Stimulated activated effector memory CD8-positive, alpha-beta T cell treated with anti-CD3 and anti-CD28 coated beads, Interleukin-12 subunit alpha, Interleukin-12 subunit beta, amount 100 ng/mL, for 72 hours (primary cell): ENCODE data around the gene LUZP1.

Source experiments
- ATAC-seq: fragments of 150-1000 bp; cut with Tn5 transposase; 2 replicates; pipeline ENCODE4 v1.10.0; 2021
- DNase-seq, 2 donors: peaks; one replicate each; pipeline ENCODE4 v3.0.0; 2021 to 2022; ENCODE audit warnings: low spot score in 2 of 2
- H3K27ac Mint-ChIP-seq: one replicate; pipeline ENCODE4 v1.8.0; 2022; ENCODE audit warnings: mild to moderate bottlenecking, mixed read lengths
- H3K36me3 Mint-ChIP-seq: one replicate; pipeline ENCODE4 v1.8.0; 2022; ENCODE audit warnings: mild to moderate bottlenecking, mixed read lengths
- H3K4me1 Mint-ChIP-seq: one replicate; pipeline ENCODE4 v1.8.0; 2022; ENCODE audit warnings: mixed read lengths
- H3K4me3 Mint-ChIP-seq: one replicate; pipeline ENCODE4 v1.8.0; 2022; ENCODE audit warnings: mild to moderate bottlenecking, mixed read lengths
- H3K9me3 Mint-ChIP-seq: one replicate; pipeline ENCODE4 v1.8.0; 2022; ENCODE audit warnings: mixed read lengths

The LUZP1 gene

DNA sequence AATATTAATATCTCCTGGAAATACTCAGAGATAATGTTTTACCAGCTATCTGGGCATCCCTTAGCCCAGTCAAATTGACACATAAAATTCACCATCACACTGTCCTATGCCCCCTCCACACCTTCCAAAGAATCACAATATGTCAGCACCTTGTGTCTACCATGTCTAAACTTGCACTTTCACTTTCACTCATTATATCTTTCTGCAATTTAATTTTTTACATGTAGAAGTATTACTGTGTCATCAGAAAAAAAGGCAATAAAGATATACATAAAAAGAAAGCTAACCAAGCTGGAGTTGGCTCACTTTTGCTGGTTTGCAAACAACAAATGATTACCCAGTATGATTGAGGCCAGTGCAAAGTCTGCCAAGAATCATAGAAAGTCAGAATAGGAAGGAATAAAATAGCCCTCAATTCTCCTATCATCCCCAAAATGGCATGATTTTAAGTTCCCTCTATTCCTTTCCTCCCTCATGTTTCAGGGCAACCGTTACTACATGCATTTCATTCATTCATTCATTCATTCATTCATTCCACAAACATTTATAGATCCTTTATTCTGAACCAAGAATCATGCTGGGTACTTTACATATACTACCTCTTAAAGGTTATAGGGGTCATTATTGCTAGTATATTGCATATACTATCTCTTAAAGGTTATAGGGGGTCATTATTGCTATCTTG is 5.9 kb upstream of the LUZP1 start:
- Mint-ChIP-seq H3K4me3 (no peak overlapping the region), H3K27ac (no peak overlapping the region), H3K4me1 (peaks cover 11% of the 10 kb centered on the region), H3K36me3 (no peaks in the 10 kb centered on the region), H3K9me3 (no peaks in the 10 kb centered on the region)
- DNase-seq (no peak), ATAC-seq (no peak)

DNA sequence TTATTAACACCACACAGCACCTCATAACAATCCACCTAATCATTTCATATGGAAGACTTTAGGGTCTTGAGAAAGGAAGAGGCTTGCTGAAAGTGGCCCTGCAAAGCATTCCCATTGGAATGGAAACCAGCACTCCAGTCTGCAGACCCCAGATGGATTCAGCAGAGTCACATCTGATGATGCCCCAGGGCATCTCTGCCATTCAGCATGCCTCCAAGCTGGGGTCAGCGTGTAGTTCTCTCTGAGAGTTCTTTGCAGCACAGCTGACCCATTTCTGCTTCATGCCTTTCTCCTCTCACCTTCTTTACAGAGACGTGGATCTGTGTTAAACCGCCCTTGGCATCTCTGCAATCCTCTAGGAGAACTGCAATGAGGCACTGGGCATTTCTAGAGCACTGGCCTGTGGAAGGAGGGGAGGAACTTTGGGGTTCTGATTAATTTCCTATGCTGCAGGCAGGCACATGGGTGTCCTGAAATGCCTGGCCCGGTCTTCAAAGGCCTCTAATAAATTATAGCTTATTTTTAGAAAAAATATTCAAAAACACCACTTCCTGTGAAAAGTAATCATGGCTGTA is 2.6 kb upstream of the LUZP1 start:
- no peak for DNase-seq
- H3K27ac Mint-ChIP-seq = no peak overlapping the region
- peaks cover 5% of the 10 kb centered on the region for H3K36me3 Mint-ChIP-seq
- ATAC-seq = no peak
- H3K4me3 Mint-ChIP-seq = no peak overlapping the region
- peaks cover 27% of the 10 kb centered on the region for H3K4me1 Mint-ChIP-seq
- no peaks in the 10 kb centered on the region for H3K9me3 Mint-ChIP-seq

DNA sequence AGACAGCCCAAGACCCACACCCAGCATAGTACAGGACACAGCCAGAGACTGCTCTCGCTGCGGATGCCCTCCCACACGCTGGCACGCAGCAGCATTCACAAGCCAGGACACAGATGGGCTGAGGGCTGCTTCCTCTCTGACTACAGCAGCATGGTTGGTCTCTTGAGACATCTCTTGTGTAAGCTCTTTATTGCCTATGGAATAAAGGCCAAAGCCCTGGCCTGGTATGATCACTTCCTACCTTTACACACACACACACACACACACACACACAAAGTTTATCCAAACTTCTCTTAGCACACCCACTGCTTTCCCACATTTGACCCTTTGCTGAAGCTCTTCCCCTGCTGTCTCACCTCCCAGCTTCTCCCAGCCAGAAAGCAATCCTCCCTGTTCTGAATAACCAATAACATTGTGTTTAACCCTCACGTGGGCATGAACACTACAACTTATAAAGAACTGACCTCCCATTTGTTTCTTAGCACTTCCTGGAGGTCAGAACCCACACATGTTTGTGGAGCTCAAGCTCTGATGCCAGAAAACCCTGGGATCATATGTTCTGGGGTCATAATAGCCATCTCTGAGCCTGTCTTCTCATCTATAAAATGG is 1.2 kb upstream of the LUZP1 start:
- Mint-ChIP-seq H3K36me3 (peaks cover 5% of the 10 kb centered on the region), H3K9me3 (no peaks in the 10 kb centered on the region), H3K4me3 (peak overlapping the region; percentile 94), H3K4me1 (peaks cover 39% of the 10 kb centered on the region), H3K27ac (peak overlapping the region; percentile 52)
- ATAC-seq (no peak), DNase-seq (no peak)

DNA sequence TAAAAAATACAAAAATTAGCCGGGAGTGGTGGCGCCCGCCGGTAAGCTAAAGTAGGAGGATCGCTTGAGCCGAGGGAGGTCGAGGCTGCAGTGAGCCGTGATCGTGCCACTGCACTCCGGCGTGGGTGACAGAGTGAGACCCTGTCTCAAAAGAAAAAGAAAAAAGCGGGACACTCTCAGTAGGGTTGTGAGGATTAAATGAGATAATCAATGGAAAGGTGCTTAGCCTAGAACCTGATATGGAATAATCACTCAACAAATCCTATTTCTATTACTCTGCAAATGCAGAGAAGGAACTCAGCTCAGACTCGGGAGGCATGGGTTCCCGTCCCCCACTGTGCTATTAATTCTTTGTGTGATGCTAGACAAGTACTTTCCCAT is 529 bp upstream of the LUZP1 start:
- Mint-ChIP-seq H3K27ac (peak overlapping the region; percentile 89), H3K4me3 (peak overlapping the region; percentile 94), H3K4me1 (peaks cover 41% of the 10 kb centered on the region), H3K36me3 (peaks cover 5% of the 10 kb centered on the region), H3K9me3 (no peaks in the 10 kb centered on the region)
- DNase-seq (no peak), ATAC-seq (no peak)

GRCh38 chr1:23168079-23168444 is 594 bp downstream of the LUZP1 start:
- H3K36me3 Mint-ChIP-seq = peaks cover 5% of the 10 kb centered on the region
- H3K9me3 Mint-ChIP-seq = no peaks in the 10 kb centered on the region
- ATAC-seq = peak; percentile 67
- peak overlapping the region; percentile 94 for H3K4me3 Mint-ChIP-seq
- H3K27ac Mint-ChIP-seq = peak overlapping the region; percentile 89
- H3K4me1 Mint-ChIP-seq = peaks cover 41% of the 10 kb centered on the region
- no peak for DNase-seq

GRCh38 chr1:23167353-23168078 is 1.1 kb downstream of the LUZP1 start:
- no peaks in the 10 kb centered on the region for H3K9me3 Mint-ChIP-seq

GRCh38 chr1:23166854-23167253 is 1.8 kb downstream of the LUZP1 start:
- Mint-ChIP-seq H3K27ac (no peak overlapping the region), H3K4me3 (peak overlapping the region; percentile 94)

More at GRCh38 chr1:23167353-23168078, 1.1 kb downstream of the LUZP1 start:
- peaks cover 41% of the 10 kb centered on the region for H3K4me1 Mint-ChIP-seq
- DNase-seq (peak in 1 of 2 donors; percentile 62), ATAC-seq (peak; percentile 40)
- H3K36me3 Mint-ChIP-seq = peaks cover 5% of the 10 kb centered on the region
- H3K27ac Mint-ChIP-seq = no peak overlapping the region
- peak overlapping the region; percentile 94 for H3K4me3 Mint-ChIP-seq

GRCh38 chr1:23163395-23163794 is 5.3 kb downstream of the LUZP1 start:
- no peak overlapping the region for H3K27ac Mint-ChIP-seq

More at GRCh38 chr1:23166854-23167253, 1.8 kb downstream of the LUZP1 start:
- H3K4me1 Mint-ChIP-seq = peaks cover 41% of the 10 kb centered on the region
- DNase-seq (no peak), ATAC-seq (no peak)
- peaks cover 5% of the 10 kb centered on the region for H3K36me3 Mint-ChIP-seq
- H3K9me3 Mint-ChIP-seq = no peaks in the 10 kb centered on the region

DNA sequence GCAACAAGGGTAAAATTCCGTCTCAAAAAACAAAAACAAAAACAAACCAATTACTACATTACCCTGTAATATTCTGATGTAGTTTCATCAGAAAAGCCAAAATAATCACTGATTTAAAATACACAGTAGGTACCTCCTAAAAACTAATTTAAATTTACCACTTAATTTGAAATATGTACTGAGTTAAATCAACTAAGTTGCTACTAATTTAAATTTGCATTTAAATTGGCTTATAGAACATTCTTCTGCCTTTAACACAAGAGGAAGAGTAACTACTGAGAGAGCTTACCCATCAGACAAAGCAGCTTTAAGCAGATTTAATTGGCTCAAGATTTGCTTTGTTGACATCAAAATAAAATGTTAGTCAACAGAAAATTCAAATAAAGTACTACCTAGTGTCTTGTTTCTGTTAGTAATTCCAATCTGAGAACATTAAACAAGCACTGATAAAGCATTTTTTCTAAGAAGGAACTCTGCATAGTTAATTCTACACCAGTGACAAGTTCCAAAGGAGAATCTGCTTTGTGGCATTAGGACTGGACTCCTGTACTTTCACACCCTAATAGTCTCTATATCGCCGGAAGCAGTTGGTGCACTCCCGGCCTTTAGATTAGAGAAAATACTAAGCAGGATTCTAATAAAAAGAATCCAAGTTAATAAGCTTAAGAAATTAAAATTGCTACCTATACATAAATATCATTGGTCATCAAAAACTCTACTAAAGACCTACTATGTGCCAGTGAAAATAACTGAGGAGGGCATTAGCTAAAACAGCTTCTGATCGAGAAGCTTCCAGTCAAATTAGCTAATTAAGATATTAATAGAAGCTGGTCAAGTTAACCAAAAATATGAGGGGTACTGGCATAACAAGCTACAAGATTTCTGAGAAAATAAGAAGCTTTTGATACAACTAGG is 8.4 kb downstream of the LUZP1 start:
- no peak overlapping the region for H3K27ac Mint-ChIP-seq

More at GRCh38 chr1:23163395-23163794, 5.3 kb downstream of the LUZP1 start:
- DNase-seq = no peak
- H3K9me3 Mint-ChIP-seq = no peaks in the 10 kb centered on the region
- ATAC-seq = no peak
- peaks cover 36% of the 10 kb centered on the region for H3K4me1 Mint-ChIP-seq
- H3K36me3 Mint-ChIP-seq = no peaks in the 10 kb centered on the region
- no peak overlapping the region for H3K4me3 Mint-ChIP-seq

DNA sequence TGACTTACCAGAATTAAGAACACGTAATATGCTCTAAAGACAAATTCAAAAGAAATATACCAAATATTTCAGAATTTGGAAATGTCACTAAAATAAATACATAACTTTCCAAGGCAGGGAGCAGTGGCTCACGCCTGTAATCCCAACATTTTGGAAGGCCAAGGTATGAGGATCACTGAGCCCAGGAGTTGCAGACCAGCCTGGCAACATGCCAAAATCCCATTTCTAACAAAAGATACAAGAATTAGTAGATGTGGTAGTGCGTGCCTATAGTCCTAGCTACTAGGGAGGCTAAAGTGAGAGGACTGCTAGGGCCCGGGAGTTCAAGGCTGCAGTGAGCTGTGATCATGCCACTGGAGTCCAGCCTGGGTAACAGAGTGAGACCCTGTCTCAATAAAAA is 11.7 kb downstream of the LUZP1 start:
- peaks cover 5% of the 10 kb centered on the region for H3K36me3 Mint-ChIP-seq
- no peak overlapping the region for H3K4me3 Mint-ChIP-seq
- H3K27ac Mint-ChIP-seq = no peak overlapping the region

More for the DNA sequence above, 8.4 kb downstream of the LUZP1 start:
- no peaks in the 10 kb centered on the region for H3K36me3 Mint-ChIP-seq
- DNase-seq (no peak), ATAC-seq (no peak)
- H3K9me3 Mint-ChIP-seq = no peaks in the 10 kb centered on the region
- no peak overlapping the region for H3K4me3 Mint-ChIP-seq
- H3K4me1 Mint-ChIP-seq = peaks cover 15% of the 10 kb centered on the region

GRCh38 chr1:23152966-23153684 is 15.5 kb downstream of the LUZP1 start:
- DNase-seq (no peak), ATAC-seq (no peak)
- H3K4me1 Mint-ChIP-seq = peaks cover 26% of the 10 kb centered on the region
- H3K4me3 Mint-ChIP-seq = no peak overlapping the region
- H3K27ac Mint-ChIP-seq = no peak overlapping the region
- peaks cover 7% of the 10 kb centered on the region for H3K36me3 Mint-ChIP-seq
- H3K9me3 Mint-ChIP-seq = no peaks in the 10 kb centered on the region

More for the DNA sequence above, 11.7 kb downstream of the LUZP1 start:
- DNase-seq (no peak), ATAC-seq (no peak)
- Mint-ChIP-seq H3K9me3 (no peaks in the 10 kb centered on the region), H3K4me1 (peaks cover 15% of the 10 kb centered on the region)

- Mint-ChIP-seq H3K9me3 (no peaks in the 10 kb centered on the region), H3K36me3 (peaks cover 14% of the 10 kb centered on the region), H3K4me3 (no peak overlapping the region), H3K4me1 (peaks cover 32% of the 10 kb centered on the region), H3K27ac (no peak overlapping the region)
- ATAC-seq = no peak
- no peak for DNase-seq
Observed at GRCh38 chr1:23150742-23151141, 17.9 kb downstream of the LUZP1 start.

DNA sequence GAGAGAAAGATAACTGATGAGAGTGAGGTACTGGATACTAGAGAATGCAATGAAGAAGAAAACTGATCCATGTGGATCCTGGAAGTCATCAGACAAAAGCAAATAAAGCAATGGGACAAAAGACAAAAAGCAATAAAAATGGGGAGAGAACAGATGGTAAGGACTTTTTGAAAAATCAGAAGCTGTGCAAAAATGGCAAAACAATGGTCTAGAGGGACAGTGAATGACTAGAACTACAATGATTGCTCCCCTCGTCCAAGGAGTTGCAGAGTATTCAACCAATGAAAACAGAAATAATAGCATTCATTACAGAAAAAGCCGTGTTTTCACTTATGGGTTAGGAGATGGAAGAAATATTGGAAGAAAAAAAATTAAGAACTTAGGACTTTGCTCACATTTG is 18.5 kb downstream of the LUZP1 start:
- peaks cover 14% of the 10 kb centered on the region for H3K36me3 Mint-ChIP-seq
- H3K4me1 Mint-ChIP-seq = peaks cover 32% of the 10 kb centered on the region
- DNase-seq (no peak), ATAC-seq (no peak)
- no peak overlapping the region for H3K27ac Mint-ChIP-seq
- no peaks in the 10 kb centered on the region for H3K9me3 Mint-ChIP-seq
- no peak overlapping the region for H3K4me3 Mint-ChIP-seq

DNA sequence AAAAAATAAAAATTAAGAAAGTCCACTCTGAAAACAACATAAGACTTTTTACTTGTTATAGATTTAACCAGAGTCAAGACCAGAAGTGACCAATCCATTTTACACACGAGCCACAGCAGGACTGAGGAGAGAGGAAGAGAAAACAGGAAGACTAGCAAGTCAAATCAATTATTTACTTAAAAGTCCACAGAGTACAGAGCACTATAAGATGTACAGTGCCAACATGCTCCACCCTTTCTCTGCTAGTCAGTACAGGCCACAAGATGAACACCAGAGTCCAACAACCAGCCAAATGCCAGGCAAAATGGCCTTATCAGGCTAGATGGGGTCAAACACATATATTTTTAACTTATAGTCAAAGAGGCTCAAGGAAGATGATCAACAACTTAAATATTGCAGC is 19.5 kb downstream of the LUZP1 start:
- DNase-seq = no peak
- peaks cover 13% of the 10 kb centered on the region for H3K36me3 Mint-ChIP-seq
- H3K4me3 Mint-ChIP-seq = no peak overlapping the region
- no peaks in the 10 kb centered on the region for H3K9me3 Mint-ChIP-seq
- no peak for ATAC-seq
- no peak overlapping the region for H3K27ac Mint-ChIP-seq
- H3K4me1 Mint-ChIP-seq = peaks cover 26% of the 10 kb centered on the region
